Epithelial cell of esophagus (primary cell): ENCODE measurements around the gene SPRTN.

Source experiments
- DNase-seq: peaks from one replicate; pipeline ENCODE4 v3.0.0; 2010; ENCODE audit warnings: low read depth
- H3K4me3 ChIP-seq: 2 replicates; pipeline ENCODE4 v1.5.1; 2011; ENCODE audit warnings: mild to moderate bottlenecking, low read length, control low read depth
- CTCF ChIP-seq: IDR thresholded peaks from 2 replicates; pipeline ENCODE4 v1.5.1; 2011; ENCODE audit warnings: low read depth, mild to moderate bottlenecking, low read length, control low read depth, inconsistent platforms; ENCODE audit not compliant: insufficient read depth; ENCODE audit errors: missing control alignments

Gene SPRTN

GRCh38 chr1:231351816-231352215 lies 13.7 kb downstream of the SPRTN start:
- no peak overlapping the region for H3K4me3 ChIP-seq
- TF ChIP-seq CTCF, result no peak
- DNase-seq, result no peak

GRCh38 chr1:231353086-231353485 lies 15.0 kb downstream of the SPRTN start:
- TF ChIP-seq CTCF, result no peak
- H3K4me3 ChIP-seq, result no peak overlapping the region
- DNase-seq, result no peak

- H3K4me3 ChIP-seq, result no peak overlapping the region
- TF ChIP-seq CTCF, result no peak
- DNase-seq, result no peak
Measured at GRCh38 chr1:231354330-231355020, 16.4 kb downstream of the SPRTN start.

- H3K4me3 ChIP-seq, result no peak overlapping the region
- DNase-seq, result no peak
- no peak for TF ChIP-seq CTCF
Measured at GRCh38 chr1:231355171-231355570, 17.1 kb downstream of the SPRTN start.

- TF ChIP-seq CTCF, result no peak
- H3K4me3 ChIP-seq, result no peak overlapping the region
- no peak for DNase-seq
Measured at GRCh38 chr1:231357187-231357772, 19.2 kb downstream of the SPRTN start.

- no peak overlapping the region for H3K4me3 ChIP-seq
- peak; percentile 88 for DNase-seq
- TF ChIP-seq CTCF, result peak; percentile 81
Measured at GRCh38 chr1:231357831-231358354, 19.8 kb downstream of the SPRTN start.
